ENCODE data around the gene MAP2K5. TPM values are rescaled to one million over a fixed set of nuclear protein-coding genes. Genes with fewer than 3 reads are reported as not detected.

MAP2K5 gene
- 1.1 TPM for total RNA-seq

GRCh38 chr15:67542420-67543347 lies at the start of gene MAP2K5:
Gene MAP2K5 (plus strand): TSS chr15:67542703. CDS start chr15:67543336, 633 bp downstream.
- intact Hi-C loops (cut with DNase I), result loop anchor here (1.0 to 5.0 kb wide), 2 partner anchors 21 to 685 kb away; partner anchors contain the start of genes C15orf61 and CLN6

GRCh38 chr15:67495585-67495984 lies 46.9 kb upstream of the MAP2K5 start:
- Histone ChIP-seq H3K27me3 (no peaks in the 10 kb centered on the region), H3K4me1 (no peaks in the 10 kb centered on the region), H3K4me3 (no peak overlapping the region), H3K27ac (no peak overlapping the region), H3K9me3 (no peaks in the 10 kb centered on the region), H3K36me3 (no peaks in the 10 kb centered on the region)
- intact Hi-C loops (cut with DNase I), result no loop called here
- DNase-seq (ENCODE audit: low spot score in 2 of 2), result no peak
- TF ChIP-seq CTCF (IDR thresholded peaks at IDR 0.05), result no peak

More at GRCh38 chr15:67542420-67543347, at the start of gene MAP2K5:
- Histone ChIP-seq H3K9me3 (no peaks in the 10 kb centered on the region), H3K36me3 (no peaks in the 10 kb centered on the region), H3K27me3 (no peaks in the 10 kb centered on the region), H3K4me3 (peak within 1 kb of the TSS; percentile 96), H3K27ac (peak within 1 kb of the TSS; percentile 81 to 84), H3K4me1 (peaks cover 0 to 9% of the 10 kb centered on the region in 2 donors)
- no peak for TF ChIP-seq CTCF (IDR thresholded peaks at IDR 0.05)
- peak; percentile 46 to 93 for DNase-seq (ENCODE audit: low spot score in 2 of 2)

DNA sequence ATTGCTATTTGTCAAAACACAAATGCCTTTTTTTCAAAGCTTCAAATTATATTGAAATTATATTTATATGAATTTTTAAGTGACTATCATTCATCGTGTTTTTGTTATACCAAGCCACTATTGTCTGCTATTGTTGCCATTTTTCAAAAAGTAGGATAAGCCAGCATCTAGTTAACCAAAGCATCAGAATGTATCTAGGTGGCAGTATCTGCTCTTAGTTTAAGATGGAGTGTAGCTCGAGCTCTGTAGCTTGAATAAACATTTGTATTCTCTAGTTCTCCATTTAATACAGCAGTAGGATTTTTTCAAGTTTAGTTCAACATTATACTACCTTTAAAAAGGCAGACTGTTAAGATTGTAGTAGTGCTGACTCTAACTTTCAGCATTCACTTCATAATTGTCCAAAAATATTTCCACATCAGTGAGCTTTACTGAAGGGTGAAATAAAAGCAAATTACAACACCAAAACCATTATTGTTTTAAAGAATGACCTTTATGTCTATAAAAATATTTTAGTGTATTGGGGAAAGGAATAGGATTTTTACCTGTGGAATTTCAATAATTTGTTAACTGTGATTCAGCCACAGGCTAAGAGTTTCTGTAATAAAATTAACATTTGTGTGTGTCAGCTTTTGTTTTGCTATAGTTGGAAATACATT lies 41.2 kb upstream of the MAP2K5 start:
- intact Hi-C loops (cut with DNase I), result no loop called here
- peak in 1 of 3 experiments; percentile 41 for TF ChIP-seq CTCF (IDR thresholded peaks at IDR 0.05)
- Histone ChIP-seq H3K36me3 (no peaks in the 10 kb centered on the region), H3K27me3 (no peaks in the 10 kb centered on the region), H3K27ac (no peak overlapping the region), H3K9me3 (no peaks in the 10 kb centered on the region), H3K4me1 (no peaks in the 10 kb centered on the region), H3K4me3 (no peak overlapping the region)
- no peak for DNase-seq (ENCODE audit: low spot score in 2 of 2)

DNA sequence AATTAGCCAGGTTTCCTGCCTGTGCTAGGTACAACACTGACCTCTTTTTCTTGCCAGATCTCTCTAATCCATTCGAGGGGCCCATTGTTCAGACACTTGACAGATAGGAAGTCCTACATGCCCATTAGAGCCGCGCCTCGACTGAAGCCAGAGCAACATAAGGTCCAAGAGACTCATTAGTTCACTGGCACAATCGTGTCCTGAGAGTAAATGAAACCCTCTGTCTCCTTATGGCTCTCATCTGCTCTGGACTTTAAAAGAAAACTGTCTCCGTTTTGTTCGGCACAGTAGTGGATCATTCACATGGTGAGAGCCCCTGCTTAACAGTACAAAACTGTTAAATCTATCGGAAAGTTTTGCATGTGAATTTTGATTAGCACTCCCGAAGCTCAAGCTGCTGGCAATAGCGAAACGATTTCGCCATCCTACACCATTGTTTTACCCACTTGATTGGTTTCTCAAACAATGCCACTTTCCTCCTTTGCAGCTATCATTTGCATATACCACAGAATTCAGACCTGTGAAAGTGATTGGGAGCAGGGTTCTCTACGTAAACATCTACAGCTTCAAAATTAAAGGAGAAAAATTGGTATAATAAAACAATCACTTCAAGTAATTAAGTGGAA lies 40.6 kb upstream of the MAP2K5 start:
- no peak for TF ChIP-seq CTCF (IDR thresholded peaks at IDR 0.05)
- Histone ChIP-seq H3K27me3 (no peaks in the 10 kb centered on the region), H3K4me3 (no peak overlapping the region), H3K9me3 (no peaks in the 10 kb centered on the region), H3K4me1 (no peaks in the 10 kb centered on the region), H3K36me3 (no peaks in the 10 kb centered on the region), H3K27ac (no peak overlapping the region)
- intact Hi-C loops (cut with DNase I), result no loop called here
- no peak for DNase-seq (ENCODE audit: low spot score in 2 of 2)

DNA sequence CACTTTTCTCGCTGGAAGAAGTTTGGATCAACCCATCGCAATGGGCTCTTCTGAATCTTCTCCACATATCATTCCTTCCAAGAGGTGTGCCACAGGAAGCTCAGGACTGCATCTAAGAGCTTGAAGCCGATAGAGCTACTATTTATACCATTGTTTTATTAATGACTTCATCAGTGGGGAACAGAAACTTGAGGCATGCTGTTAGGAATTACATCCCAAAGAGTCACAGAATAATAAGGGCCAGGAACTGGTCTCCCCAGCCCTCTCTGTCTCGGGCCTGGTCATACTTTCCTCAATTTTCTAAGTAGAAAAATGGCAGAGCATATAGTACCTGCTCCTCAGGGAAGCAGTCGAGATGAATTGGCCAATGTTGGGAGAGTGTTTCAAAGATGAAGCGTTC lies 38.4 kb upstream of the MAP2K5 start:
- no peaks in the 10 kb centered on the region for H3K27me3 ChIP-seq
- intact Hi-C loops (cut with DNase I), result no loop called here
- DNase-seq (ENCODE audit: low spot score in 2 of 2), result no peak
- H3K36me3 ChIP-seq, result no peaks in the 10 kb centered on the region
- H3K27ac ChIP-seq, result no peak overlapping the region
- no peak overlapping the region for H3K4me3 ChIP-seq
- TF ChIP-seq CTCF (IDR thresholded peaks at IDR 0.05), result no peak
- no peaks in the 10 kb centered on the region for H3K4me1 ChIP-seq
- H3K9me3 ChIP-seq, result no peaks in the 10 kb centered on the region

Measured in ascending aorta (tissue), 2 donors.